HuH-7.5 (cell line): ENCODE measurements around the gene SEMA3C.

ENCODE experiments used
- DNase-seq: peaks from one replicate; pipeline ENCODE4 v3.0.0; 2011; ENCODE audit warnings: low spot score

The SEMA3C gene

DNA sequence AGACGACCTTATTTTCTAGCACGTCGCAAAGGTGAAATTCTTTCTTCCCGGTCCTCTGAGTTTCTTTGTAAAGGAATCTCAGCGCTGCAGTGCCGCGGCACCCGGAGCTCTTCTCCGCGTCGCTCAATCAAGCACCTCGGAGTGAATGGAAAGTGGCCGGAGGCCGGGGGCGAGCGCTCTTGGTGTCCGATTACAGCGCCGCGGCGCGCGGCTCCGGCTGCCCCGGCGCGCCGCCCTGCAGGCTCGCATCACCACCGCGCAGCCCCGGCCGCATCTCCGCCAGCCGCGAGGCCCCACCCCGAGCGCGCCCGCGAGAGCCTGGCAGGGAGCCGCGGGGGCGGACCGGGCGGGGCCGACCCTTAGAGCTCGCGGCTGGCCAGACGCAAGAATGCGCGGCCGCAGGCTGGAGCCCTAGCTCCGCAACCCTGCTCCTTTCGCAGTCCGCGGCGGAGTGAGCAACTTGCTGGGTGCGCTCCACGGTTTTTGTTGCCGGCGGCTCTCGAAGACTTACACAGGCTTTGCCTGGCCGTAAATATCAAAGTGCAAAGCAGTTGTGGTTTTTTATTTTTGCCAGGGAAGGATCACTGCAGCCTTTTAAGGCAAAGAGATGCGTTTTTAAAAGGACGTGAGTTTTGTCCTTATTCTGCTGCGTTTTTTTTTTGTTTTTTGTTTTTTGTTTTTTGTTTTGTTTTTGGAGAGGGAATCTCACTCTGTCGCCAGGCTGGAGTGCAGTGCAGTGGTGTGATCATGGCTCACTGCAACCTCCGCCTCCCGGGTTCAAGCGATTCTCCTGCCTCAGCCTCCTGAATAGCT is at the start of gene SEMA3C:
Gene SEMA3C, minus strand, starts transcription at position 143 of the 813 bp plus-strand sequence. CDS start 2,270 bp downstream, outside the sequence.
- peak; percentile 63 for DNase-seq

DNA sequence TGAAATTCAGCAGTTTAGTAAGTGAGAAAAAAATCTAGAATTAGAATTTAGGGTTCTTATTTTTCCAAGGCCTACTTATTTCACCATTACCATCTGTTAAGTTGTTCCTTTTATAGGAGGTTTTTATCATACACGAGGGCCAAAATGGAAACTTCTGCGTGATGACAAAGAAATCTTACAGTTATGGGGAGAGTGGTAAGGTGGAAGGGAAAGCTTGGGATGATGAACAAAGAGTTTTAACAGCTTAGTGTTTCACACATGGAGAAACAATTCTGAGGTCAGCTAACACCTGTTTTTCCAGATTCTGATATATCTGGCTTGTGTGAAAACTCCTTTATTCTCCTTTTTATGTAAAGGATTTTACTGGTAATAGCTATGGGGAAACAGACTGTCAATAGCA is 49.8 kb upstream of the SEMA3C start:
- no peak for DNase-seq

DNA sequence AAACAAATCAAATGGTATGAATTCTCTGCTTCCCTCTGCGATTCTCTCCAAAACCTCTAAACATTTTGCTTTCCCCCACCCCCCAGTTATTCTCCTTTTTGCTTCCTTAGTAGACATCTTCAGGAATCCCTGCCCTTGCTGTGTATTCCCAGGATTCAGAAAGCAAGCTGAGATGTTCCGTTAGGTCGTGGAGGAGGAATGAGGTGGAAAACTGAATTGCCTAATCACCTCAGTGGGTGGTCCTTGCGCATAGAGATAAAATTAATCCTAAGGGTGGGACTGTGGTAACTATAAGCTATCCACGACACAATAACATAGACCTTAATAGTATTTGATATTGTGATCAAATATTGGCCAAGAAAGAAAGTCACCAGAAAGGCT is 49.1 kb upstream of the SEMA3C start:
- no peak for DNase-seq

DNA sequence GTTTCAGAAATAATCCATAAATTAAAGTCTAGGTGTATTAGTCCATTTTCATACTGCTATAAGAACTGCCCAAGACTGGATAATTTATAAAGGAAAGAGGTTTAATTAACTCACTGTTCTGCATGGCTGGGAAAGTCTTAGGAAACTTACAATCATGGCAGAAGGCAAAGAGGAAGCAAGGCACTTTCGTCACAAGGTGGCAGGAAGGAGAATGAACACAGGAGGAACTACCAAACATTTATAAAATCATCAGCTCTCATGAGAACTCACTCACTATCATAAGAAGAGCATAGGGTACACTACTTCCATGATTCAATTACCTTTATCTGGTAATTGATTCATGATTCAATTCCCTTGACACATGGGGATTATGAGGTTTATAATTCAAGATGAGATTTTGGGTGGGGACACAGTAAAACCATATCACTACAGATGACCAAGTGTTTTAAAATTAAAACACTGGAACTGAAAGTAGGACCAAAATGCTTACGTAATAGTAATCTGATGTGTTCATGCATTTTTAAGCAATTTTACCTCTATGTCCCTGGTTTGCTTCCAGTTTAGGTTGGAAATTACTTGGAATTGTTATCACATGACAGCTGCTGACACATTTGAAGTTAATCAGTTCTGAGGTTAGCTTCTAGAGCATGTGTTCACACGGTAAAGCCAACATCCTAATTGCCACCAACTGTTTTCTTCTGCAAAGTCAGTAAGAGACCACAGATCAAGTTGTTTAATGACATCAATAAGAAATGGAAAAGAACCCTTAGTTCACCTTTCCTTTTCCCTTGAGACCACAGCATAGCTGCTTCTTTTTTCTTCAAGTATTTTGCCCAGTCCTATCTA is 48.4 kb upstream of the SEMA3C start:
- DNase-seq, result no peak

DNA sequence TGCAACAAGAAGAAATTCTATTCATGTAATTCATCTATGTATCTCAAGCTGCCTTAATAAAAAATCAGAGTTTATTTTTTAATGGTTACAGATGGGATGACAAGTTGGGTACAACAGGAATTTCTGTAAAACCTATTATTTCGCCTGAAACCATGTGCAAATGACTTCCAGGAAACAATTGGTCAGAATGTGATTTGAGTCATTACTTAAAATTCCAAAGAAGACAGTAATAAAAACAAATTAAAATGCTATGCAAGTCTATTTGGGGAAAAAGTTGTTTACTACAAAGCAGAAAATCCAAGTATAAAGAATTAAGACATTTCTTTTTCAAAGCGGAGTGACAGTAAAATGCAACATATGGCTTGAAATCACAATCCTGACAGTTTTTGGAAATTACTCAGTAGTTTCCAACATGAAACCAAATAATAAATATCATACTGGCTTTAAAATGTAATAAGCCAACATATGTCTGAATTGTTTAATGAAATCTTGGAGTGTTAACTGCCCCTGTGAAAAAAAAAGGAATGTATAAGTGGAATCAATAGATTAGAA is 41.5 kb upstream of the SEMA3C start:
- no peak for DNase-seq

DNA sequence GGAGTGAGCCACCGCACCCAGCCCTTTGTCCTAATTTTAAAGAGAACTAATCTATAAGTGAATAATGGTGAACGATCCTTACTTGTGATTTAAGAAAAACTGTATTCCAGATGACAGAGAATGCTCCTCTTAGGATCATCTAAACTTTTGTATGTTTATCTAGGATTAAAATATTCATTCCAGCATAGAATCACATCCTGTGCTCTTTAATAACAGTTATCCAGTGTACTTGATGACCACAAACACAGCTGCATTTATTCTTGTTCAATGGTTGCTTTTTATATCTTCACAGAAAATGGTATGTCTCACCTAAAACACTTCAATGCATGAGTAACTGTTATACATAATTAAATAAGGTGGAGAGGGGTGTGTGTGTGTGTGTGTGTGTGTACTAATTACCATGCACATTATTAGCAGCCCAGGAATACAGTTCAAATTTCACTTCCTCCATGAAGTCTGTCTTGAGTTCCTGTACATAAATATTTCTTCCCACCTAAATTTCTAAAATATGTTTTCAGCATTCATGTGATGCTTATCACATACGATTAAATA is 38.5 kb upstream of the SEMA3C start:
- DNase-seq, result no peak

DNA sequence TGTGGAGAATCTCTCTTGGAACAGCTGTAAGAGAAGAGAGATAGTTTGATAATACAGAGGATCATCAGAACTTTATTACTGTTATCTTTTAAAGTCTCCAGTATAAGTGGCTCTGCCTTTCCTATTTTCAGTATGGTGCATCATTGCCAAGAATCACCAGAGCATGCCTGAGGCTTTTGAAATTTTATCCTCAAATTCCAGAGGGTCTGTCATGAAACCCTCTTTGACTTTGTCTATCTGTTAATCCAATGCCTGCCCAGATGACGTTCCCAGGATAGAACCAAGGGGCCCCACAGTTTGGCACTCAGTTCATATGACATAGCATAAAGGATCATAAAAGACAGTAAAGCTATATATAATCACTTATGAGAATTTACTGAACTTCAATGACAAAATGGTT is 35.3 kb upstream of the SEMA3C start:
- DNase-seq, result no peak

DNA sequence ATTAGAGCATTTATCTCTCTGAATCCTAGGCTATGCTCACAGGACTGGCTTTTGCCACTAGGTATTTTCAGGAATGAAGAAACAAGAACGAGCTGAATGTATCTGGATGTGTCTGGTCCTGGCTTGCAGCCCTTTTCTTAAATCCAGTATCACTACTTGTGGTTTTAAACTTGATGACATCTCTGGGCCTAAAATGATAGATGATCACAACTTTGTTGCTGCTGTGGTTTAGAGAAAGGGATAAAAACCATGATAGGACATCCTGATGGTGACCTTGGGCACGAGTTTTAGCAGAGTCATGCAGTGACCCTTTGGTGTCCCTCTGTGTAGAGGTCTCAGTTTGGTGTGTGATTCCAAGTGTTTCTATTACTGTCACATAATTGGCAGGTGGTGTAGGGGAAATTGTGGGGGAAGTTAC is 31.7 kb upstream of the SEMA3C start:
- DNase-seq, result no peak

DNA sequence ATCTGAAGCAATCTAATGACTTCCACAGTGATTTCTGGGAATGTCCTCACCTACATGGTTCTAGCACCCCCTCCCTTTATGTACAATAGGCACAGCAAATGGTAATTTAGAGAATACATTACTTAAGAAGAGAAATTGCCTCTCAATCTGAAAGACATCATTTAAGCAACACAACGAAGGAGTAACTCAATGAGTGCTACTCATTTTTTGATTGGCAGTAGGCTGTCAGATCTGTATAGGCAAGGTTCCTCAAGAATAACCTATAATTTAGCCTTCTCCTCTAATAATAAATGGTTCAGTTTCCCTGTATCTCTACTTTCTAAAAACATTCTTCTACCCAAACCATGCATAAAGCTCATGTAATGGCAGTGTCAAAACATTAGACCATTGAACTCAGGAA is 30.6 kb upstream of the SEMA3C start:
- no peak for DNase-seq

DNA sequence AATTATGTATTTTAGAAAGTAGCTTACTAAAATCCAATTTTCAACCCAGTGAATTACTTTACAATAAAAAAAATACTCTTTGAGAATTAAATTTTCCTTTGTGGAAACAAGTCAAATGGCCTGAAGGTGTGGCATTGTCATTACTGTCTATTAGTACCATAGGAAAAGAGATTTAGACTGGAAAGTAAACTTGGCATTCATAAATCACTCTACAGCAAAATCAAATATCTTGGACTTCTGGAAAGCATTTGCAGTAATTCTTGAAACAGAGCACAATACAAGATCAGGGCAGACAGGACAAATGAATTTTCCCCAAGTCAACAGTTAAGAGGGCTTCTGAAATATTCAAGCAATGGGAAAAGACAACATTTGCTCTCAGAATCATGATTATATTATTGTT is 28.0 kb upstream of the SEMA3C start:
- DNase-seq, result no peak

DNA sequence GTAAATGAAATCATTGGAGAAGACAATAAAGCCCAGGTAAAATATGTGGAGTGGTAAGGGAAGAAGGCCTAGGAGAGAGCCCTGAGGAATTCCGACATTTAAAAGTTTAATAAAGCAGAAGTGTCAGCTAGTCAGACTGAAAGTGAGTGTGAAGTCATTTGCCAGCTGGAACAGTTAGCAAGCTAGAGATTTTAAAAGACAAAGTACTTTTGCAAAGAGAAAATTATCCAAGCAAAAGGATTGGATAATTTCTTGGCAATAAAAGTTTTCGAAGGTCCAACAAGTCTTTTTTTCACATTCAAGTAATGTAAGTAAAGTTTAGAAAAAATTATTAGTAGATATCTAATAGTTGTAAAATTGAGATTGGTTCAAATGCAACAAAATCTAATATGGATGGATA is 27.1 kb upstream of the SEMA3C start:
- no peak for DNase-seq

DNA sequence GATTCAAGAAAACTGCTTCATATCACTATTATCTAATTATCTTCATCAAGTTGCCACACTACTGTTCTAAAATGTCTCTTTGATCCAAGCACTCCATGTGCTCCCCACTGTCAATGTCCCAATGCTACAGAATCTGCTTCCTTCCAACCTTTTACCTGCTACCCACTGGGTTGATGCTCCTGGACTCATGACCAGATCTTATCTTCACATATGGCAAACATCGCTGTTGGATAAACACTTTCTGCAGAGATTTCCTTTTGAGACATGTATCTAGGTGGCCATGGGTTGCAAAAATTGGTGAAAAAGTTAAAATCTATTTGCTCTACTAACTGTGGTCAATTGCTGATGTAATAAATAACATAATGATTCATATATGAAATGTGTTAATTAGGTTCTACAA is 24.5 kb upstream of the SEMA3C start:
- DNase-seq, result no peak

DNA sequence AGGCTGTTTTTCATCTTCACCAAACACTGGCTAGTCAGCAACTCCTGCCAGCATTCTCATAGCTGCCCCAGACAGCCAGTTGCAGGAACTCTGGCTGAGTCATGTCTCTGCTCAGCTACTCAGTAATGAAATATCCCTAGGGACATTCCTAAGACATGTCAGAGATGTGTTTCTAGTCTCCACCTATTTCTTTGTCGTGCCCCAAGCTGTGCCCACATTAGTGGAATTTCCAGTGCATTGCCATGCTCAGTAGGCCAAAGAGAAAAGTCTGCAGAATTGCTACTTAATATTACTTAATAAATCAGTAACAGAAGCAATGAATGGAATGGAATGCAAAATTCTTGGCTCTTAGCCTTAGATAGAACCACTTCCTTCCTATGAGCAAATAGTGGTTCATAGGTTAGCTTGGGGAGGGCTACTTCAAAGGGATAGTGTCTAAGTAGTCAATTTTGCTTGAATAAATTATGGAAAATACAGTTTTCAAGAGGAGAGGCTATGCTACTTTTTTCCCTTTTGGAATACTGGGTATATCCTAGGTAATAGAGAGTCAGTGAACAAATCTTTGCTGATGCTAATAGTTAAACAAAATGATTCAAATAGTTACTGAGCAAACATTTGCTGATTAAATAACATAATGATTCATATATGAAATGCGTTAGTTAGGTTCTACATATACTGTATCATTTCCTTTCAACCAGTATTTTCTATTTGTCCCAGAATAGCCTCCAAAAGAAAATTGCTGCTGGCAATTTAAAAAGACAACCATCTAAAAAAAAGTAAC is 23.6 kb upstream of the SEMA3C start:
- DNase-seq, result no peak

DNA sequence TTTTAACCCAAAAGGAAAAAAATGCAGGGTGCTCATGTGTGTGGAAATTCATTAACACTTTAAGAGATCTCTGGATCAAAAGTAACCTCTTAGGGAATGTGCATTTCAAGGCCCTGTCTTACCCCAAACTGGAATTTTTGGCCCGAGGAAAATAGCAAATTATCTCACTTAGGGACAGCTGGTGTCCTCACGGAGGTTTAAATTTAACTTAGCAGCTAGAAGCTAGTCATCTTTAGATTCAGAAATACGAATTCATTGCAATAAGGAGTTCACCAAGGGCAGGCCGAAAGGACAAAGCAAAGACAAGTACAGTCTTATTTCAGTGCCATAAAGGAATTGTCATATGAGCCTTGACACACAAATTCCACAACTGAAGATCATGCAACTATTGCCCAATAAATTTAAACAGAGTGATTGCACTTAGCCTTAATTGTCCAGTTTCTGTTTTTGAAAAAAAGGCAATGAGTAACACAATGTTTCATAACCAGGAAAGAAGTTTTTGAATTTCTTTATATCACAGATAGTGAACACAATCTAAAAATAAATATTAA is 22.4 kb upstream of the SEMA3C start:
- no peak for DNase-seq

DNA sequence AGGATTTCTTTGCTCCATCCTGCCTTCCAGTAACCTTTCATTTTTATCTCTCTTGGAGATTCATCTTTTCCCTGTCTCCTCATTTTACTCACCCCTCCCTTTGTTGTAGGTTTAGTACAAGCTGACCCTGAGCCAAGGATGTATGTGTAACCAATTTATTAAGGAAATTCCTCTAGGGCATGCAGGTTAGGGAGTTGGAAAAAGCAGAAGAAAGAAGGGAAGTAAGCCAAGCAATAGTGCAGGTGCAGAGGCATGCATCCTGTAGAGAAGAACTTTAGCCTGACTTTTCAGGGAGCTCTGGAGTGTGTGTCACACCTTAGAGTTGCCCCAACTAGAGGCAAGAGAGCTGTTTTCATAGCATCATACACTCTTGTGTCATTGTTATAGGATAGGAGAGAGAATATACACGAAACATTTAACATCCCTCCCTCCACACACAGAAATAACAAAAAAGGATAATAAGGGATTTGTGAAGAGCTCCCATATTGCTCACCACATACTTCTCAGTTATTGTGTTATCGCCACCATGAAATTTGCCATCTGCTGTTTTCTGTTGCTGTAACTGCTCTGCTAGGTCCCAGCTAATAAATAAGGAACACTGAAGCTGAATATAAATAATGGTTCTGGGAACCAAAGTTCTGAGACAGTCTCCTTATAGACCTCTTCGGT is 21.8 kb upstream of the SEMA3C start:
- DNase-seq, result no peak

DNA sequence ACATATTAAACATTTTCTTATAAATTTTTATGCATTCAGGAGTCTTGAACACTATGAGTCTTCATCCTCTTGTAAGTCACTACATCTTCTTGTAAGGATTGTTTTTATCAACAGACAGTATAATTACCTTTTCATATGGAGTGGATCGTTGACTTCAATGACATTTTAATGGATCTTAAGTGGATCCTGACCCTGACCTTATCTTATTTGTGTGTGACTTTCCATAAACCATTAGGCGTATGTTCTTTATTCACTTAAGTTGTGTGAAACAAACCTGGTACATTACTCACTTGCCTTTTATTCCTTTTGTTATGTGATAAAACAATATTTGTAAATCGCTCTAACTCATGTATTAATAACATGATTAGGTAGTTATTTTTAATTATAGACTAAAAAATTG is 18.5 kb upstream of the SEMA3C start:
- DNase-seq, result no peak

DNA sequence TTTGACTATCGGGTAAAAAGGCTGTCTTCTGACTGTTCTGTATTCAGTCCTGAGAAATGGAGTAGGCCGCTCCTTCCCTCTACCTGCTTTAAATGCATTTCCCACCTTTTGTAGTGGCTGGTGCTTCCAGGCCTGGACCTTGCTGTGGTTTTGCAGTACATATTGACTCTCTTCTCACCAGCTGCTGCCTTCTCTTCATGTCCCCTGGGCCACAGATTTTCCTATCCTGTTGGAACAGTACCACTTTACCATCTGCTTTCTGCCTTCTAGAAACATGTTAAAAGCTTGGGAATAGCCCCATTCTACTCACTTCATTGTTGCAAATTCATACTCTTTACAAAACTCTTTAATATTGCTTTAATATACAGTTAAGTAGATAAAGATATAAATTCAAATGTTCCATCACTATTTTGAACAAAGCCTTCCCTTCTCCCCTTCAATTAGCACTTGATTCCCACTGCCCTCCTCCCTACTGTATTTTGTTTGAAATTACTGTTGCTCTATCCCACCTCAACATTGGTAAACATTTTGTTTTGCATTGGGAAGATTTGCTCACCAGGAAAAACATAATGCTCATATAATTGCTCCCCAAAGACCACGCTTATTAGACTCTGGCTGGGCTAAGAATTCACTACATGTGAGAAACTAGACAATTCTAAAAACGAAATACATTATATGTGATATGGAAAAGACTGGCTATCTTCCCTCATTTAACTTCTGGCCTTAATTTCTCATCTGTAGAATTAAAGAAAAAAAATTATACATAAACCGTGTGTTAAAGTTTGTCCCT is 17.3 kb upstream of the SEMA3C start:
- DNase-seq, result no peak

DNA sequence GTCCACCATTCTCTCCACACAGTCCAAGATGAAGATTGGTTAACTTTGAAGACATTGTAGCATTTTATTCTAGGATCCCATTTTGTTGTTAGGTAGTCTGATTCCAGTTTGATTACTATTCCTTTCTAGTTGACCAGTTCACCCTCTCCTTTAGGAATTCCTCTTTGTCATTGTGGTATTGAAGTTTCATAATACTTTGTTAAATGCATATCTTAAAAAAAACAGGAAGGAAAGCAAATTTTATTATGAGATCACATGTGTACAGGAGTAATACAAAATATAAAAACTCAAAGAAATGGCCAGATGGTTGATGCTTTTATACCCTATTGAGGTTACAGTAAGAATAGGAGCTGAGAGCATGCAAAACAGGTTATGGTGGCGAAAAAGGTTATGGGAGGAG is 15.5 kb upstream of the SEMA3C start:
- DNase-seq, result no peak

DNA sequence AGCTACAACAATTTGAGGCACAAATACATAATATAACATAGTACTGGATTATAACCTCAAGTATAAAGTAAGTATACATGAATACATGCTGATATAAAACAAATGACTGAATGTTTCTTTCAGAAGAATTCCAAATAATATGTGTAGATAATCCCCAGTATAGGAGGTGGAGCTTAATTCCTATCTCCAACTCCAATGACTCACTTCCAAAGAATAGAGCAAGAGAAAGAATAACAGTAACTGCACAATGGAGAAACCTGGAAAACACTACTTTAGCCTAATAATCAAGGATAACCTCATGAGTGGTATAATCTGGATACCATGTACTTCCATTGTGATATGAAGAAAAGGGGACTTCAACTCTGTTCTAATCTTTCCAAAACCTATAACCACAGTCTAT is 13.7 kb upstream of the SEMA3C start:
- no peak for DNase-seq

DNA sequence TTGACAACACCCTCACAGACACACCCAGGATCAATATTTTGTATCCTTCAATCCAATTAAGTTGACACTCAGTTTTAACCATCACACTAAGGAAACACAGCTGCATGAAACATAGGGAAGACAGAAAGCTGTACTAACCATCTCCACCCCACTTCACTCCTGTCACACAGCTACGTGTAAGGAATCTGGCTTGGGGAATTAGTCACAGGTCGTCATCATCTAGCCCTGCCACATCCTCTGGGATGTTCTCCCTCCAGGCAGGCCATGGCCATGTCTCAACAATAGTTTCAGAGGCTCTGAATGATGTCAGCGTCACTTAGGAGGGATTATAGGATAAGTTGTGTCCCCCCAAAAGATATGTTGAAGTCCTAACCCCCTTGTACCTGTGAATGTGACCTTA is 10.8 kb upstream of the SEMA3C start:
- DNase-seq, result no peak
